Activated CD4-positive, alpha-beta T cell treated with anti-CD3 and anti-CD28 coated beads for 48 hours (primary cell): ENCODE data around the gene EIF6.
"Not testable (repeated sequence)": the region's sequence is repeated elsewhere in the genome, so short reads cannot be mapped to it uniquely, and the experiment has no call there.

Experiments used
- DNase-seq: peaks from one replicate; pipeline ENCODE4 v3.0.0-alpha.2; 2020

EIF6 gene

GRCh38 chr20:35277531-35278395 is 6.8 kb downstream of the EIF6 start, which contains the start of gene MMP24OS:
Gene MMP24OS, minus strand, starts transcription at chr20:35278122. Its CDS starts 193 bp downstream, at chr20:35277929.
- DNase-seq: peak; percentile 93

- DNase-seq: no peak
Measured at GRCh38 chr20:35277127-35277526, 7.4 kb downstream of the EIF6 start.

DNA sequence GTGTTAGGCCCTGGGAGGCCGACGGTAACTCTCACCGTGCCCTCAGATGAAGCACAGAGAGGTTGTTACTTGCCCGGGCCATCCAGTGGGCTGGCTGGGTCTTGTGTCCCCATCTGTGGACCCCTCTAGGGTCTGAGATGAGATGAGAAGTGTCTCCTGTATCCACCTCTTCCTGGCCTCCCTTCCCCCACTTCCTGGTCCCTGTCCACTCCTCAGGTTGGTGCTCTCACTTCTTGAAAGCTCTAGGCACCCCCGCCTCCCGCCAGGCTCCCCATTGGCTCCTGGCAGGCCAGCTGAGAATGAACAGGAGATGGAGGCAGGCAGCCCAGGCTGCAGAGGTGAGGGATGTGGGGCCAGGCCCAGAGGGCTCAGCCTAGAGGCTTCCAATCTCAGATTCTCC is 8.2 kb downstream of the EIF6 start:
- peak; percentile 20 for DNase-seq

DNA sequence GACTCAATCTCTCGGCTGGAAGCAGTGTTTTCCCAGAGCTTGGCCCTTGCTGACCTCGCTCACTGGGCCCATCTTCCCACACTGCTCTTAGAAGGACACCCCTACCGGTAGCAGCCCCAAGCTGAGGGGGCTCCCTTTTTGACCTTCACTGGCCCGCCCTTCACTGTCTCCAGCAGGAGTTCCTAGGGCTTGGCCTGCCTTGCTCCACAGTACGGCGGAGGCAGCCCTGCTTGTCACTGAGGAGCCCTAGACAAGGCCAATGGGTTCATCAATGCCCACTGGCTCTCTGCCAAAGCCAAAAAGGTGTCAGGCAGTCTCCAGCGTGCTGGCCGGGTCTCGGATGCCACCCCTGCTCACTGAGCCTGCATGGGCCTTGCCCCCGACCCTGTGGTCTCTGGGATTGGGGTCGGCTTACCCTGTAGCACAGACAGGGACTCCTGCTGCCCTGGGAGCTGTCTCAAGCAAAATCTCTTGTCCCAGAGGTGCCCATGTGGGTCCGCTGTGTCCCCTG is 8.8 kb downstream of the EIF6 start:
- DNase-seq: no peak

GRCh38 chr20:35274172-35275092 is 10.1 kb downstream of the EIF6 start:
- DNase-seq: no peak

- no peak for DNase-seq
Measured at GRCh38 chr20:35273449-35274171, 11.0 kb downstream of the EIF6 start.

DNA sequence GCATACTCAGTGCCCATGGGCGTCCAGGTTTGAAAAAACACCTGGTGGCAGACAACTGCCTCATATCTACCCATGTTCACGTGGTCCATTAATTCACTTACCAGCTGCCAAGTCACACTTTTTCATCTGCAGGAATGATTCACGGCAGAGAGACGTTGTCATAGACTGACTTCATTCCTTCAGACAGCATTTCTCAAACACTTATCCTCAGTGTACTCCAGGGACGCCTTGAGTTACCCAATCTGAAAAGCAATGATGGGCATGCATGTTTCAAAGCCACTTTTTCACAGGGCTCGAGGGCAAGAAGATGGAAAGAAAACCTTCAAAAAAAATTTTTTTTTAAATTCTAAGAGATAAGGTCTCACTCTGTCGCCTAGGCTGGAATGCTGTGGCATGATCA is 12.7 kb downstream of the EIF6 start:
- DNase-seq: no peak

DNA sequence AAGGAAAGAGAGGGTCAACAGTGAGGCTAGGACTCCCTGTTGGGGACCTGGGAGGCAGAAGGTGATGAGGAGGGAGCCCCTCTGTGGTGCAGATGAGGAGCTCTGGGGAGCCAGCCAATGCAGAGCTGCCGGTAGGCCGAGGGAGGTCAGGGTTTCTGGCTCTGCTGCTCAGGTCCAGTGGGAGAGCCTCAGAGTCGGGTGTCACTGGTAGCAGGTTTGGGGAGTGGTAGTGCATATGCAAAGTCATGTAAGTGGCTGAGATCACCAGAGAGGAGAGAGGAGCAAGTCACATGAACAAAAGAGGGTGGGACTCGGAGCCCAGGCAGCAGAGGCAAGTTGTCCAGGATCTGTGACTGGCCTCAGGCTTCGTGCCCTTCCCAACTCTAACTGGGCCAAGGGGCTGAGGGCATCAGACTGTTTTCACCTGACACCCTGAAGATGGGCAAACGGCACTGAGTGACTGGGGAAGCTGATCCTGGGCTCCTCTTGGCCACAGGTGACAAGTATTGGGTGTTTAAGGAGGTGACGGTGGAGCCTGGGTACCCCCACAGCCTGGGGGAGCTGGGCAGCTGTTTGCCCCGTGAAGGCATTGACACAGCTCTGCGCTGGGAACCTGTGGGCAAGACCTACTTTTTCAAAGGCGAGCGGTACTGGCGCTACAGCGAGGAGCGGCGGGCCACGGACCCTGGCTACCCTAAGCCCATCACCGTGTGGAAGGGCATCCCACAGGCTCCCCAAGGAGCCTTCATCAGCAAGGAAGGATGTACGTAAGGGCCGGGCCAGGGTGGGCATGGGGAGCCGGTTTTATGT is 13.3 kb downstream of the EIF6 start:
- no peak for DNase-seq

- no peak for DNase-seq
Measured at GRCh38 chr20:35270021-35270902, 14.3 kb downstream of the EIF6 start.

GRCh38 chr20:35269055-35269781 is 15.4 kb downstream of the EIF6 start:
- DNase-seq: peak; percentile 68

DNA sequence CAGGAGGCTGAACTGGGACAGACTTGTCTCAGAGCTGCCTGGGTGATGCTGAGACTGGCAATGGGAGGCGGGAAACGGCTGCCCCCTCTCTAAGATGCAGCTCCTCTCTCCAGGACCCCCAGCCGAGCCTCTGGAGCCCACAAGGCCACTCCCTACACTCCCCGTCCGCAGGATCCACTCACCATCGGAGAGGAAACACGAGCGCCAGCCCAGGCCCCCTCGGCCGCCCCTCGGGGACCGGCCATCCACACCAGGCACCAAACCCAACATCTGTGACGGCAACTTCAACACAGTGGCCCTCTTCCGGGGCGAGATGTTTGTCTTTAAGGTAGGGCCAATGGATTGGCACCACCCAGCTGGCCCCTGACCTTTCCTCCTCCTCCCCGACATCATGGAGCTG is 17.5 kb downstream of the EIF6 start:
- DNase-seq: no peak

- no peak for DNase-seq
Measured at GRCh38 chr20:35264755-35265154, 19.8 kb downstream of the EIF6 start.

DNA sequence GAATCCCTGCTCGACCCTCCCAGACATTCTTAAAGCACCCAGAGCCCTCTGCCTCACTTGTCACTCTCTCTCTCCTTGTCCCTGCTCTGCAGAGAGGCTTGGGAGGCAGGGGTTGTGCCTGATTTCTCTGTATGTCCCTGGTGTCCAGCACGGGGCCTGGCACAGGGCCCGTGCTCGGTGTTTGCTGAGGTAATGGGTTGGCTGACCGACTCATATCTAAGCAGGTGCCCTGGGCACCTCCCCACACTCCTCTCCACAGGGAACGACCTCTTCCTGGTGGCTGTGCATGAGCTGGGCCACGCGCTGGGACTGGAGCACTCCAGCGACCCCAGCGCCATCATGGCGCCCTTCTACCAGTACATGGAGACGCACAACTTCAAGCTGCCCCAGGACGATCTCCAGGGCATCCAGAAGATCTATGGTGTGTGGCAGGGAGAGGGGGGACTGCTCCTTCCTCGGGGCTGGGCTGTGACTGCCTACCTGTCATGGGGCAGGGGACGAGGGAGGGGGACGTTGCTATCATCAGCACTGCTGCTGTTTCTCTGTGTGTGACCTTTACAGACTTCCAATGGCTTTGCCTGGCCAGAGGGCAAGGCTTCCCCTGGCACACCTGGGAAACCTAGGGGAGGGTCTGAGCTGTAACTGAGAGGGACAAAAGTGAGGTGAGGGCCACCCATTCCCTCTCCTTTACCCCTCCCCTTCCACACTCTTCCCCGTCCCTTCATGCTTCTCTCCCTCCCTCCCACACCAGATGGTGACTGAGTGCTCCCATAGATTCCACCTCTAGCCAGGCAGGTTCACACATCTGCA is 20.8 kb downstream of the EIF6 start:
- DNase-seq: no peak

GRCh38 chr20:35262731-35263531 is 21.6 kb downstream of the EIF6 start:
- DNase-seq: not testable (repeated sequence)

- DNase-seq: not testable (repeated sequence)
Measured at GRCh38 chr20:35262321-35262720, 22.3 kb downstream of the EIF6 start.

DNA sequence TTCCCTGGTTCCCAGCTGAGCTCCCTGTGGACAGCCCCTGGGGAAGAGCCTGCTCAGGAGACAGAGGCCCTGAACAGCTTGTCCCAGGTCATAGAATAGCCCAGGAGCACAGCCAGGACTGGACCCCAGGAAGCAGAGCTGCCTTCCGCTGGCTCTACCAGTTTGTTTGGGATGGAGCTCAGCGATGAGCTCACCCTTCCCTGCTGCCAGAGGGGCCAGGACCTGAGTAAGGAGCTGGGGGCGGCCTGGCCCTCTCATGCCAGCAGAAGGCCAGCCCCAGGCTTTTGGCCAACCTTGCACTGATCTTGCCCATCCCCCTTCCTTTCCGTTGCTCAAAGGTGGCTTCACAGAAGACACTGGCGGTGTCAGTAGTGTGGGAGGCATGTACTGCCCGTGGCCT is 24.1 kb downstream of the EIF6 start:
- no peak for DNase-seq

DNA sequence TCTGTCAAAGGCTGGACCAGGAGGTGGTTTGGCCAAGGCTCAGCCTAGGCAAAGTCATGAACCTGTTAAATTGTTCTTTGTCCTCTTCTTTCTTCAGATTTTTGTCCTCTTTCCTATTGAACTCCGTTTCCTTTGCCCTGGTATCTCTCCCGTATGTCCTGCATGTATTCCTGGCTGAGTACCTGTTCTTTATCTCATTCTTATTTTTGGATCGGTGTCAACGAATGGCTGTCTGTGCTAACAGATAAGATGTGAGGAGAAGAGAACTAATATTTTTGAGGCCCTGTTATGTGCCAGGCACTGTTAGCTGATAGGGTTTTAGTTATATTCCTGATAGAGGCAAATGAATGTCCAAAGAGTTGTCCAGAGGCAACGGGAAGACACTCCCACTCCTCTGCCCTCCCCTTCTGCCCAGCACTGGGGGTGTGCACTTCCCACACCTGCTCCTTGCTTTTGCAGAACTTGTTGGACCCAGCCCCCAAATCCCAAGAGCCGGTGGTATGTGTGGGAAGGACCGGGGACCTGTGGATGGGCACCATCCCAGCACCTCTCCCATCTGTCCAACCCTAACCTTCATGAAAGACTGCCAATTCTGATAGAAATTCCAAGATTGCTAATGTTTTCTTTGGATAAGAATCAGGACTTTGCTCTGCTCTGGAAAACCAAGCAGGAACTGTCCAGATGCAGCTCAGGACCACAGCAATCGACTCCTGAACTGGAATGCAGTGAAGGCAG is 27.2 kb downstream of the EIF6 start:
- DNase-seq: no peak
